Effector memory CD4-positive, alpha-beta T cell (primary cell): ENCODE results near the gene ANTKMT.

ENCODE experiments used
- DNase-seq, 3 donors: peaks; one replicate each; pipeline ENCODE4 v3.0.0-alpha.2; 2020
- H3K27ac ChIP-seq: 2 replicates; pipeline ENCODE4 v1.7.0; 2013; ENCODE audit warnings: mild to moderate bottlenecking, low read length, moderate library complexity; ENCODE audit not compliant: insufficient read depth, poor library complexity, severe bottlenecking
- H3K27me3 ChIP-seq: replicated peaks from 2 replicates; pipeline ENCODE4 v1.7.0; 2013; ENCODE audit warnings: mild to moderate bottlenecking, low read length; ENCODE audit not compliant: insufficient read depth, control insufficient read depth, poor library complexity, severe bottlenecking
- H3K36me3 ChIP-seq: 2 replicates; pipeline ENCODE4 v1.7.0; 2013; ENCODE audit warnings: mild to moderate bottlenecking, low read length, moderate library complexity; ENCODE audit not compliant: control insufficient read depth, insufficient read depth
- H3K4me1 ChIP-seq: 2 replicates; pipeline ENCODE4 v1.7.0; 2013; ENCODE audit warnings: low read length, mild to moderate bottlenecking; ENCODE audit not compliant: control insufficient read depth, insufficient read depth, poor library complexity, severe bottlenecking
- H3K4me3 ChIP-seq: 2 replicates; pipeline ENCODE4 v1.7.0; 2013; ENCODE audit warnings: low read length, low read depth, mild to moderate bottlenecking; ENCODE audit not compliant: insufficient read depth, poor library complexity, severe bottlenecking
- H3K9me3 ChIP-seq: 2 replicates; pipeline ENCODE4 v1.7.0; 2013; ENCODE audit warnings: mild to moderate bottlenecking, low read length, moderate library complexity; ENCODE audit not compliant: control insufficient read depth

Gene ANTKMT

GRCh38 chr16:728131-728889, 7.4 kb downstream of the ANTKMT start:
- no peaks in the 10 kb centered on the region for H3K9me3 ChIP-seq
- peak; percentile 51 to 59 (median 57) for DNase-seq
- no peak overlapping the region for H3K27ac ChIP-seq
- no peaks in the 10 kb centered on the region for H3K27me3 ChIP-seq
- peaks cover 17% of the 10 kb centered on the region for H3K4me1 ChIP-seq
- H3K36me3 ChIP-seq, result peaks cover 6% of the 10 kb centered on the region
- H3K4me3 ChIP-seq, result peak overlapping the region; percentile 49

DNA sequence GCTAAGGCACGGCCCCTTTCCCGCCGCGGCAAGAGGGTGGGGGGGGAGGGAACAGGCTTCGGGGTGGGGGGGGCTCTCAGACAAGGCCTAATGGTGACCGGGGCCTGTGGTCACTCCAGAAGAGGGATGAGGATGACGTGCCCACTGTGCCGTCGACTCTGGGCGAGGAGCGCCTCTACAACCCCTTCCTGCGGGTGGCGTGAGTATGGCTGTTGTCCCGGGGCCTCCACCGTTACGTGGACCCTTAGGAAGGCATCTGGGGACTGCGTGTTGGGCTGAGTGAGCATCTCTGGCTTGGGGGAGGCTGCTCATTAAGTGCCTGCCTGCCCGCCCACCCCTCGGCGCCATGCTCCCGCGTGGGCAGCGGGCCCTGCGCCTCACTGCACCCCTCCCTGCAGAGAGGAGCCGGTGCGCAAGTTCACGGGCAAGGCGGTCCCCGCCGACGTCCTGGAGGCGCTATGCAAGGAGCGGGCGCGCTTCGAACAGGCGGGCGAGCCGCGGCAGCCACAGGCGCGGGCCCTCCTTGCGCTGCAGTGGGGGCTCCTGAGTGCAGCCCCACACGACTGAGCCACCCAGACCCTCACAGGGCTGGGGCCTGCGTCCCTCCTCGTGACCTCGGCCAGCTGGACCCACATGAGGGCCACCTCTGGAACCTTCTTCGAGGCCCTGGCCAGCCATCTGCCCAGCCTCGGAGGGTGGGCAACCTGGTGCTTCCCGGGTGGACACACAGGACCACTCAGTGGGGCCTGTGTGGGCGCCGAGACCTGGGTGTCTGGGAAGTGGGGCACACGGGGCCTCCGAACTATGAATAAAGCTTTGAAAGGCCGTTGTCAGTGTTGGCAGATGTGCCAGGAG, 8.2 kb downstream of the ANTKMT start:
- H3K9me3 ChIP-seq, result no peaks in the 10 kb centered on the region
- no peak overlapping the region for H3K27ac ChIP-seq
- H3K4me1 ChIP-seq, result peaks cover 17% of the 10 kb centered on the region
- H3K4me3 ChIP-seq, result no peak overlapping the region
- no peak for DNase-seq
- H3K27me3 ChIP-seq, result no peaks in the 10 kb centered on the region
- peaks cover 14% of the 10 kb centered on the region for H3K36me3 ChIP-seq

GRCh38 chr16:729768-730665, 9.1 kb downstream of the ANTKMT start:
- no peak overlapping the region for H3K27ac ChIP-seq
- H3K4me1 ChIP-seq, result peaks cover 17% of the 10 kb centered on the region
- no peak for DNase-seq
- H3K27me3 ChIP-seq, result no peaks in the 10 kb centered on the region
- H3K4me3 ChIP-seq, result no peak overlapping the region
- H3K36me3 ChIP-seq, result peaks cover 22% of the 10 kb centered on the region
- no peaks in the 10 kb centered on the region for H3K9me3 ChIP-seq

GRCh38 chr16:730666-731509, 9.9 kb downstream of the ANTKMT start:
- Histone ChIP-seq H3K9me3 (no peaks in the 10 kb centered on the region), H3K27ac (no peak overlapping the region), H3K4me1 (peaks cover 17% of the 10 kb centered on the region), H3K27me3 (no peaks in the 10 kb centered on the region), H3K4me3 (no peak overlapping the region), H3K36me3 (peaks cover 27% of the 10 kb centered on the region)
- DNase-seq, result no peak

- Histone ChIP-seq H3K36me3 (peaks cover 41% of the 10 kb centered on the region), H3K27ac (no peak overlapping the region), H3K4me1 (peaks cover 8% of the 10 kb centered on the region), H3K4me3 (no peak overlapping the region), H3K9me3 (no peaks in the 10 kb centered on the region), H3K27me3 (no peaks in the 10 kb centered on the region)
- DNase-seq, result no peak
Observed at GRCh38 chr16:732332-732731, 11.4 kb downstream of the ANTKMT start.

GRCh38 chr16:732936-733335, 12.0 kb downstream of the ANTKMT start:
- peaks cover 44% of the 10 kb centered on the region for H3K36me3 ChIP-seq
- no peaks in the 10 kb centered on the region for H3K27me3 ChIP-seq
- H3K27ac ChIP-seq, result no peak overlapping the region
- DNase-seq, result no peak
- no peaks in the 10 kb centered on the region for H3K9me3 ChIP-seq
- H3K4me3 ChIP-seq, result no peak overlapping the region
- peaks cover 3% of the 10 kb centered on the region for H3K4me1 ChIP-seq

DNA sequence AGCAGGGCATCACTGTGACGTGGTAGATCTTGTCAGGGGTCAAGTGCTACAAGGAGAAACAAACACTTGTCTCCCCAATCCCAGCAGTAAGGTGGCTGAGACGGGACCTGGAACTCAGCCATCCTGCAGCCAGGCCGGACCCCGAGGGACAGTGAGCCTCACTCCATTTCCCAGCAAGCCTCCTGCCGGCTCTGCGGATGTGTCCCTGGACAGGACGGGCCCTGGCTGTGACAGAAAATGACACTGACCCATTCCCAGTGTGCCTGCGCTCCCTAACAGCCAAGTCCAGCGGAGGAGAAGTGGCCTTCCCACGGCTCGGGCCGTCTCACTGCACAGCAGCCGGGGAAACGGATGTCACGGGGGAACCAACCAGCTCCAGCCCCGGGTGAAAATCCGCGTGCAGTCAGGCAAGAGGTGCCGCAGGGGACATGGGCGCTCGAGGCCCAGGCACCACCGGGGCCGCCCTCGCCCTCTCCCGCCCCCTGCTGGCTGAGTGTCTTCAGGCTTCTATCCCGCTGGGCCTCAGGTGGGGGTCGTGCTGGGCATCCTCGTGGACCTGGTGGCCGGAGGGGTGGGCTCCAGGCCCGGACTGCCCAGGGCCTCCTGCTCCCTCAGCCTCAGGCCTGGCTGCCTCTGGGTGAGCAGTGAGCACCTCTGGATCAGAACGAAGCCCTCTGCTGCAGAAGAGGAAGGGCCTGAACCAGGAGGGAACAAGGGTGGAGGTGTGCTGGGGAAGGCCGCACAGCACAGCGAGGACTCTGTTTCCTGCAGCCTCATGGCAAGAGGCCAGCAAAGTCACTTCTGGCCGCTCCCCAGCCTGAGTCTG, 12.6 kb downstream of the ANTKMT start:
- Histone ChIP-seq H3K4me1 (no peaks in the 10 kb centered on the region), H3K9me3 (no peaks in the 10 kb centered on the region), H3K27ac (no peak overlapping the region), H3K4me3 (no peak overlapping the region), H3K27me3 (no peaks in the 10 kb centered on the region), H3K36me3 (peaks cover 44% of the 10 kb centered on the region)
- DNase-seq, result no peak

- no peak for DNase-seq
- H3K9me3 ChIP-seq, result no peaks in the 10 kb centered on the region
- no peak overlapping the region for H3K27ac ChIP-seq
- peaks cover 2% of the 10 kb centered on the region for H3K4me1 ChIP-seq
- no peaks in the 10 kb centered on the region for H3K27me3 ChIP-seq
- H3K36me3 ChIP-seq, result peaks cover 44% of the 10 kb centered on the region
- H3K4me3 ChIP-seq, result no peak overlapping the region
Observed at GRCh38 chr16:734208-734980, 13.4 kb downstream of the ANTKMT start.
